Stimulated activated memory B cell treated with anti-CD40 and anti-IgM and Interleukin-4, amounts not matched to agents 10 μg/mL and 1 μg/mL and 100 μg/mL, for 72 hours (primary cell): Measurements from ENCODE around the gene RASGRF1.

Source experiments
- ATAC-seq: fragments of 150-1000 bp; cut with Tn5 transposase; 2 replicates; pipeline ENCODE4 v1.10.0; 2021
- H3K27ac Mint-ChIP-seq: one replicate; pipeline ENCODE4 v1.8.0; 2022; ENCODE audit warnings: mild to moderate bottlenecking, mixed read lengths
- H3K27me3 Mint-ChIP-seq: one replicate; pipeline ENCODE4 v1.8.0; 2022; ENCODE audit warnings: mixed read lengths
- H3K36me3 Mint-ChIP-seq: one replicate; pipeline ENCODE4 v1.8.0; 2022; ENCODE audit warnings: mixed read lengths
- H3K4me1 Mint-ChIP-seq: one replicate; pipeline ENCODE4 v1.8.0; 2022; ENCODE audit warnings: mixed read lengths
- H3K4me3 Mint-ChIP-seq: one replicate; pipeline ENCODE4 v1.8.0; 2022; ENCODE audit warnings: mild to moderate bottlenecking, moderate library complexity, mixed read lengths
- H3K9me3 Mint-ChIP-seq: one replicate; pipeline ENCODE4 v1.8.0; 2022; ENCODE audit warnings: mixed read lengths

The RASGRF1 gene

GRCh38 chr15:78944669-78945407, 145.7 kb downstream of the RASGRF1 start, which contains the start of gene CTSH:
CTSH (minus strand) TSS chr15:78945046; CDS start chr15:78944981, 65 bp downstream.
- peak; percentile 91 for ATAC-seq
- Mint-ChIP-seq H3K4me3 (peak within 1 kb of the TSS; percentile 98), H3K4me1 (peaks cover 27% of the 10 kb centered on the region), H3K27ac (peak within 1 kb of the TSS; percentile 93), H3K9me3 (no peaks in the 10 kb centered on the region), H3K27me3 (no peaks in the 10 kb centered on the region), H3K36me3 (peaks cover 32% of the 10 kb centered on the region)

GRCh38 chr15:78944202-78944625, 146.4 kb downstream of the RASGRF1 start:
- Mint-ChIP-seq H3K27me3 (no peaks in the 10 kb centered on the region), H3K9me3 (no peaks in the 10 kb centered on the region), H3K4me1 (peaks cover 33% of the 10 kb centered on the region), H3K4me3 (peak overlapping the region; percentile 98), H3K27ac (peak overlapping the region; percentile 93), H3K36me3 (peaks cover 32% of the 10 kb centered on the region)
- ATAC-seq, result peak; percentile 46

GRCh38 chr15:78943692-78944091, 146.9 kb downstream of the RASGRF1 start:
- Mint-ChIP-seq H3K4me1 (peaks cover 38% of the 10 kb centered on the region), H3K9me3 (no peaks in the 10 kb centered on the region), H3K4me3 (peak overlapping the region; percentile 98), H3K27ac (peak overlapping the region; percentile 93), H3K36me3 (peaks cover 34% of the 10 kb centered on the region), H3K27me3 (no peaks in the 10 kb centered on the region)
- no peak for ATAC-seq

DNA sequence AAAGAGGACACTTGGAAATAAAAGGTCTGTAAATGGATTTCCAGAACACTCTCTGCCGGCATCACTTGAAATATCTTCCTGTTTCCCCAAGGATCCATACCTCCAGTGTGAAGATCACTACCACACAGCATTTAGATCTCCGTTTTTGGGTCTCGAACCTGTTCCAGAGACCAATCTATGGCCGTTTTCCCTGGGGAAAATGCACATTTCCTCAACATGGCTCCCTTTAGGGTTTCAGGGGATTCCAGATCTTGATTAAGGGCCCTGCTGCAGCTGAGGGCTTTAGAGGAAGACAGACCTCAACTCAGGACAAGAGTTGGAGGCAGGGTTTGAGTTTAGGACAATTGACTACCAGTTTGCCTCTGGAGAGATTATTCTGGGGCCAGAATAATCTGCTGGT, 147.8 kb downstream of the RASGRF1 start:
- H3K4me1 Mint-ChIP-seq, result peaks cover 48% of the 10 kb centered on the region
- H3K9me3 Mint-ChIP-seq, result peaks cover 3% of the 10 kb centered on the region
- ATAC-seq, result no peak
- H3K27me3 Mint-ChIP-seq, result no peaks in the 10 kb centered on the region
- H3K27ac Mint-ChIP-seq, result peak overlapping the region; percentile 93
- H3K4me3 Mint-ChIP-seq, result peak overlapping the region; percentile 98
- peaks cover 43% of the 10 kb centered on the region for H3K36me3 Mint-ChIP-seq

DNA sequence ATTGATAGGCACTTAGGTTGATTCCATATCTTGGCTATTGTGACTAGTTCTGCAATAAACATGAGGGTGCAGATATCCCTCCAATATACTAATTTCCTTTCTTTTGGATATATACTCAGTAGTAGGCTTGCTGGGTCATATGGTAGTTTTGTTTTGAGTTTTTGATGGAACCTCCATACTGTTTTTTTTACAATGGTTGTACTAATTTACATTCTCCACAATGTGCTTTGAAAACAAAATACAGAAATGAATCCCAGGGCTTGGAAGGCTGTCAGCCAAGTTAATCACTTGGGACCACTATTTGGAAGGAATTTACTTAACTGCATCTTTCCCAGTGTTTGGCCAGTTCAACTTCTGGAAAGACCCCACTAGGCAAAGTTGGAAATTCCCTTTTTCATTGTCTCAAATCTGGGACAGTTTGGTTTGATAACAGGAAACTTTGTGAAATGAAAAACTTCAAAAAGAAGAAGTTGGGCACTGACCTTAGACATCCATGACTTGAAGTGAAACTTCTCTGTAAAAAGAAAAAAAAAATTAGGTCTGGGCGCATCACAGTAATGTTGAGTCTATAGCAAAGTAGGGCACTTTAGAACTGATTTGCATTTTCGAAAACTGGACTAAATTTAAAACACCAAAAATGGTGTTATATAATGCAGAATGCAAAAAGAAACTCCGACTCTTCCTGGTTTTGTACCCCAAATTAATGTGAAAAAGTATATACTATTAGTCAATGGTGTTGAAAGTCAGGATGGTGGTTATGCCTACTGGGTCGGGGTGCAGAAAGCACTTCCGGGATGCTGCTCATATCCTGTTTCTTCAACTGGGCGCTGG, 151.7 kb downstream of the RASGRF1 start:
- Mint-ChIP-seq H3K4me3 (peak overlapping the region; percentile 75), H3K4me1 (peaks cover 60% of the 10 kb centered on the region), H3K36me3 (peaks cover 70% of the 10 kb centered on the region), H3K27ac (peak overlapping the region; percentile 93), H3K27me3 (no peaks in the 10 kb centered on the region), H3K9me3 (peaks cover 3% of the 10 kb centered on the region)
- peak; percentile 92 for ATAC-seq

GRCh38 chr15:78937132-78937739, 153.3 kb downstream of the RASGRF1 start:
- ATAC-seq, result no peak
- Mint-ChIP-seq H3K4me1 (peaks cover 66% of the 10 kb centered on the region), H3K36me3 (peaks cover 70% of the 10 kb centered on the region), H3K27me3 (no peaks in the 10 kb centered on the region), H3K4me3 (peak overlapping the region; percentile 38), H3K9me3 (peaks cover 3% of the 10 kb centered on the region), H3K27ac (peak overlapping the region; percentile 93)

DNA sequence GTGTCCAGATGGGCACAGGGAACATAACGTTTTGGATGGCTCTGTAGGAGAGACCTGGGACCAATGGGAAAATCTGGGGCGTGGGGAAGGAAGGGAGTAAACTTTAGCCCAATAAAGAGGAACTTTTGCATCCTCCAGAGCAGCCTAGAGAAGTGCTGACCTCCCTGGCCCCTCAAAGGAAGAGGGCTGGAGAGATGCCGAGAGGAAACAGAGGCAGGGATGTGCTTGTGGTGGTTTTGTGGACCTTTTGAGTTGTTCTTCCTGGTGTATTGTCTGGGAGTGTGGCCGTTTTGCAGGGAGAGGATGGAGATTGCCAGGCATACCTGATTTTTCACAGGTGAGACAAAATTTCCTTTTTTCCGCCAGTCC, 155.9 kb downstream of the RASGRF1 start:
- peaks cover 76% of the 10 kb centered on the region for H3K36me3 Mint-ChIP-seq

DNA sequence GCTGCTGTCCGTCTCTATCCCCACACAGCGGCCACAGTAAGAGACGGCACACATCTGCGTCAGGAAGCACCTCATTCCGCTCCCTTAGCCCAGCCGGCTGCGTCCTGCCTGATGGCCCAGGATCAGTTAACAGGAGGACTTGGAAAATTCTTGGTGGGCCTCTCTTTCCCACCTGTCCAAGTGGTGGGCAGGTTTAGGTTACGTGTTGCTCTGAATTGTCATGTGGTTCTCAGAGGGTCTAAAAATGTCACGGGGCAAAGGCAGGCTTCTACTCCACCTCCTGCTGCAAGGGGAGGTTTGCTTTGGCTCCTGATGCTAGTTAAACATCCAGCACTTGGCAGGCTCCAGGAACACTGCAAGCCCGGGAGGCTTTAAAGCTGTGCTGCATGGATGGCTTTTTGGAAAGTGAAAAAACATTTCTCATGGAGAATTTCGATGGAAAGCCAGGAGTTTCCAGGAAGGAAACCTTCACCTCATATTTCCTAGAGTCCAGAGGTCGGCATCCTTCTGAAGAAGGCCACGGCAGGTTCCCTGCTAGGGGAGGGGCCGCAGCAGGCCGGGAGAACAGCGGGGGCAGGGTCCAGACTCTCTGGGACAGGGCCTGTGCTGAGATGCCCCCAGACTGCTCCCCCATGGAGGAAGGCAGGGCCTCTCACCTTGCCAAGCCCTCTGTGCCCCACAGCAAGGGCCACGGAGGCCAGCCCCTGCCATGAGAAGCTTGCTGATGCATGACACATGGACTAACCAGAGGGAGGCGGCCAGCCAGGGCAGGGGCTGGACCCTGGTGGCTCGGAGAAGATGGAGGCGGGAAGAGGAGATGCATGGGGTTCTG, 156.5 kb downstream of the RASGRF1 start:
- Mint-ChIP-seq H3K9me3 (peaks cover 3% of the 10 kb centered on the region), H3K36me3 (peaks cover 82% of the 10 kb centered on the region), H3K4me3 (no peak overlapping the region), H3K27ac (peak overlapping the region; percentile 51), H3K4me1 (peaks cover 61% of the 10 kb centered on the region), H3K27me3 (no peaks in the 10 kb centered on the region)
- ATAC-seq, result no peak

More for the DNA sequence above, 155.9 kb downstream of the RASGRF1 start:
- no peak for ATAC-seq
- Mint-ChIP-seq H3K9me3 (peaks cover 3% of the 10 kb centered on the region), H3K27ac (peak overlapping the region; percentile 51), H3K4me1 (peaks cover 64% of the 10 kb centered on the region), H3K27me3 (no peaks in the 10 kb centered on the region), H3K4me3 (no peak overlapping the region)

DNA sequence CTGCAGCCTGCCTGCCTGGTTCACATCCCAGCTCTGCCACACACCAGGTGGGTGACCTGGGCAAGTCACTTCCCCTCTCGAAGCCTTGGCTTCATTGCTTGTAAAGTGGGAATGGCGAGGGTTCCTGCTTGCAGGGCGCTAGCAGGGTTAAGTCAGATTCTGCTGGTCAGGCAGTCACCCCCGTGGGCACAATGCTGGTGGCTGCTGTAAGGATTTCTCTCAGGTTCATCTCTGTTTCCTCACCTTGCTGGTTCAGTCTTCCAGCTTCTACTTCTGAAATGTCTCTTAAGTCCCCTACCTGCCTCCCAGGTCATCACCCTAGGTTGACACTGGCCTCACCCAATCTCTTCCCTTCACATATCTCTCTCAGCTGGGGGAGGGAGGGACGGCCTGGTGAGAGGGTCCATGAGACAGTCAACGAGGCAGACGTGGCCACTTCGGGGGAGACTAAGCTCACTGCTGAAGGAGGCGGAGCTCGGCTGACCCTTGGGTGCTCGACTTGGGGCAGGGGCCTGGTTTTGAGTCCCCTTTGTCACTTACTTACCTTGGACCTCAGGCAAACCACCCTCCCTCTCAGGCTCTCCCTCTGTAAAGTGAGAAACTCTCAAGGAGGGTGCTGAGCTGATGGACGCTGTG, 157.3 kb downstream of the RASGRF1 start:
- no peak for ATAC-seq
- no peak overlapping the region for H3K4me3 Mint-ChIP-seq
- peak overlapping the region; percentile 51 for H3K27ac Mint-ChIP-seq
- H3K4me1 Mint-ChIP-seq, result peaks cover 61% of the 10 kb centered on the region
- no peaks in the 10 kb centered on the region for H3K27me3 Mint-ChIP-seq
- peaks cover 1% of the 10 kb centered on the region for H3K9me3 Mint-ChIP-seq
- H3K36me3 Mint-ChIP-seq, result peaks cover 83% of the 10 kb centered on the region

DNA sequence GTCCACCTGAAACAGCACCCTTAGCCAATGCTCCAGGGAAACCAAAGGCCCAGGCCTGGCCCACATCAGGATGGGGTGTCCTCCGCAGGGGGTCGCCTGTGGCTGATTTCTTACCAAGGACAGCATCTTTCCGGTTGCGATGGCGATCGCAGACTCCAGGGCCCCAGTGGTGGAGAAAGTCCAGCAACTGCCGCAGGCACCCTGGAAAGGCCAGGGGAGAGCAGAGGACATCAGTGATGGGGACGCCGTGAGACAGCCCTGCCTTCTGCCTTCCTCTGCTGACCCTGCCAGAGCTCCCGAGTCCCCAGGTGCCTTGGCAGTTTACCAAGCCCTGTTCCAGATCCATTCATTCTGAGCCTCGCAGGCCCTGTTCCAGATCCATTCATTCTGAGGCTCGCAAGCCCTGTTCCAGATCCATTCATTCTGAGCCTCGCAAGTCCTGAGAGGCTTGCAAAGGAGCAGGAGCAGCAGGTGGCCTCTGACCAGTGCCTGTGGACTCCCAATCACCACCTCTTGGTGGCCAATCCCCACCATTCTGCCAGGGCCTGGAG, 158.2 kb downstream of the RASGRF1 start:
- no peak overlapping the region for H3K4me3 Mint-ChIP-seq
- no peak for ATAC-seq
- peaks cover 82% of the 10 kb centered on the region for H3K36me3 Mint-ChIP-seq
- peak overlapping the region; percentile 51 for H3K27ac Mint-ChIP-seq
- no peaks in the 10 kb centered on the region for H3K9me3 Mint-ChIP-seq
- peaks cover 59% of the 10 kb centered on the region for H3K4me1 Mint-ChIP-seq
- H3K27me3 Mint-ChIP-seq, result no peaks in the 10 kb centered on the region

GRCh38 chr15:78931439-78932257, 158.9 kb downstream of the RASGRF1 start:
- Mint-ChIP-seq H3K27ac (peak overlapping the region; percentile 45), H3K36me3 (peaks cover 75% of the 10 kb centered on the region), H3K4me1 (peaks cover 53% of the 10 kb centered on the region), H3K27me3 (no peaks in the 10 kb centered on the region), H3K4me3 (no peak overlapping the region), H3K9me3 (no peaks in the 10 kb centered on the region)
- no peak for ATAC-seq

DNA sequence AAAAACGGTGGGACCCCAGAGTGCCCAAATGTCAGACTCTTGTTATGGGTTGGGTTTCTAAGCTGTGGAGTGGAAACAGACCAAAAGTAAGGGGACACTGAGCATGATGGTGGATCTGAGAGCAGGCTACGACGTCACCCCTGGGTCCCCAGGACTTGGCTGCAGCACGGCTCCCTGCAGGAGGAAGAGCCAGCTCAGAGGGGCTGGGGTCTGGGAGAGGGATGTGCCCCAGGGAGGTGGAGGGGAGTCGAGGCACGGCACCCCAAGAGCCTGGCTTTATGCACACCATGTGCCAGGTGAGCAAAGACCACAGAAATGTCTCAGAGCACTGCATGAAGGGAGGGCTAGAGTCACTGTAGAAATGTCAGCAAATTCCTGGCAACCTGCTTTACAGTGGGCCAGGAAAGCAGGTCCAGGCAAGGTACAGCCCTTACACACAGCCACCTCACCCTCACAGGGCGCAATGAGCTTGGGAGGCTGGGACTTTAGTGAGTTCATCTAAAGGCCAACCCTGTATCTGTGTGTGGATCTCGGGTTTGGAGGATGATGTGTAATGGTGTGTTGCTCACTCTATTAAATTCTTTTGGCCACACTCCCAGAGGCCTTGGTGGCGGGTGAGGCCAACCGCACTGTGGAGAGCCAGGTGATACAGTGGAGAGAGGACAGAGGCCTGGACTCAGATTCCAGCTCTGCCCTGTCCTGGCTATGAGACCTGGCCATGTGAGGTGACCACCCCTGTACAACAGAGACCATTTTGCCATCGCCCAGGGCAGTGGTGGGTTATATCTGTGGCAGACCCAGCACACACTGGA, 159.8 kb downstream of the RASGRF1 start:
- no peaks in the 10 kb centered on the region for H3K9me3 Mint-ChIP-seq
- peaks cover 44% of the 10 kb centered on the region for H3K4me1 Mint-ChIP-seq
- H3K27ac Mint-ChIP-seq, result peak overlapping the region; percentile 45
- H3K27me3 Mint-ChIP-seq, result no peaks in the 10 kb centered on the region
- H3K36me3 Mint-ChIP-seq, result peaks cover 71% of the 10 kb centered on the region
- ATAC-seq, result no peak
- no peak overlapping the region for H3K4me3 Mint-ChIP-seq
